HepG2 (cell line): ENCODE measurements around the gene RASIP1. TPM values are rescaled to one million over a fixed set of nuclear protein-coding genes. Genes with fewer than 3 reads are reported as not detected.
A peak's percentile ranks its signal among the peaks of the same experiment; 100 is the strongest.

ENCODE experiments used
- KAT7 ChIP-seq: IDR thresholded peaks from 2 replicates; pipeline ENCODE4 v1.6.1; 2018; ENCODE audit warnings: borderline replicate concordance, missing compliant biosample characterization
- NR2C2 ChIP-seq: sonication (generic); formaldehyde crosslinking; IDR thresholded peaks from 2 replicates; pipeline ENCODE4 v1.4.0; 2020; ENCODE audit warnings: missing genetic modification reagents, mild to moderate bottlenecking, moderate library complexity, borderline replicate concordance
- PAX8 ChIP-seq: sonication (generic); formaldehyde crosslinking; IDR thresholded peaks from 2 replicates; pipeline ENCODE4 v1.8.0; 2022; ENCODE audit warnings: mild to moderate bottlenecking, missing genetic modification reagents, borderline replicate concordance
- RXRB ChIP-seq: IDR thresholded peaks from 2 replicates; pipeline ENCODE4 v1.6.1; 2016; ENCODE audit warnings: borderline replicate concordance, missing genetic modification reagents, missing compliant biosample characterization
- SAP130 ChIP-seq: IDR thresholded peaks from 2 replicates; pipeline ENCODE4 v1.6.1; 2016; ENCODE audit warnings: low read depth
- SPEN ChIP-seq: sonication (generic); formaldehyde crosslinking; IDR thresholded peaks from 2 replicates; pipeline ENCODE4 v1.5.1; 2020; ENCODE audit warnings: low read depth, mild to moderate bottlenecking, missing genetic modification reagents
- TEAD3 ChIP-seq: optimal IDR thresholded peaks from 2 replicates; pipeline ENCODE3; 2016; ENCODE audit warnings: borderline replicate concordance
- ZBTB20 ChIP-seq: sonication (generic); formaldehyde crosslinking; IDR thresholded peaks from 2 replicates; pipeline ENCODE4 v1.8.1; 2023; ENCODE audit warnings: missing genetic modification reagents, low read depth, mild to moderate bottlenecking, borderline replicate concordance
- ZNF460 ChIP-seq: sonication (generic); formaldehyde crosslinking; IDR thresholded peaks from 2 replicates; pipeline ENCODE4 v1.5.1; 2020; ENCODE audit warnings: missing genetic modification reagents, mild to moderate bottlenecking, borderline replicate concordance
- ZNF644 ChIP-seq: IDR thresholded peaks from 2 replicates; pipeline ENCODE4 v1.6.1; 2016; ENCODE audit warnings: low read depth
- ZNF749 ChIP-seq: sonication (generic); formaldehyde crosslinking; IDR thresholded peaks from 2 replicates; pipeline ENCODE4 v1.8.0; 2022; ENCODE audit warnings: mild to moderate bottlenecking, missing genetic modification reagents, moderate library complexity, borderline replicate concordance
- polyA plus RNA-seq, 8 experiments: library from polyadenylated mRNA; depleted of rRNA in 3 of 8; stranded (reverse) in 7 of 8; unstranded in 1 of 8; fragments of >200 nt; fragmentation: Illumina TruSeq in 4 of 8; extraction: Trizol in 4 of 8; gene quantifications; 2 replicates each; pipeline versions ENCODE4 v1.2.1 to v1.2.3, GENCODE V29; 2011 to 2016; ENCODE audit warnings: low read depth in 4 of 8, missing spikeins in 1 of 8, mixed read lengths in 1 of 8; ENCODE audit not compliant: insufficient read depth in 1 of 8
- total RNA-seq, 5 experiments: library from RNA; depleted of rRNA; stranded (reverse); fragments of >200 nt; fragmentation: Illumina TruSeq; extraction: Trizol; gene quantifications; 2 replicates each; pipeline ENCODE4 v1.2.3, GENCODE V29; 2016; ENCODE audit warnings: low read depth in 1 of 5
- TF ChIP-seq, protein P1 (sequence below): sonication (generic); formaldehyde crosslinking; IDR thresholded peaks from 2 replicates; pipeline ENCODE4 v1.4.0; 2020; ENCODE audit warnings: mild to moderate bottlenecking, missing genetic modification reagents
- TF ChIP-seq, protein P2 (sequence below): sonication (generic); formaldehyde crosslinking; conservative IDR thresholded peaks from 2 replicates; pipeline ENCODE4 v1.4.0; 2020; ENCODE audit warnings: mild to moderate bottlenecking, missing genetic modification reagents, moderate library complexity
- TF ChIP-seq, protein P3 (sequence below): sonication (generic); formaldehyde crosslinking; IDR thresholded peaks from 2 replicates; pipeline ENCODE4 v1.5.0; 2020; ENCODE audit warnings: missing genetic modification reagents
- TF ChIP-seq, protein P4 (sequence below): sonication (generic); formaldehyde crosslinking; IDR thresholded peaks from 2 replicates; pipeline ENCODE4 v1.4.0; 2020; ENCODE audit warnings: missing genetic modification reagents
- TF ChIP-seq, protein P5 (sequence below): sonication (generic); formaldehyde crosslinking; IDR thresholded peaks from 2 replicates; pipeline ENCODE4 v1.4.0; 2020; ENCODE audit warnings: low read depth, missing genetic modification reagents

Gene RASIP1
- total and polyA plus RNA-seq, 2 of the 13 experiments (the other 11 are each of a cell fraction or from before 2014, with no cell fraction given), result 0.44 to 0.58 TPM

DNA sequence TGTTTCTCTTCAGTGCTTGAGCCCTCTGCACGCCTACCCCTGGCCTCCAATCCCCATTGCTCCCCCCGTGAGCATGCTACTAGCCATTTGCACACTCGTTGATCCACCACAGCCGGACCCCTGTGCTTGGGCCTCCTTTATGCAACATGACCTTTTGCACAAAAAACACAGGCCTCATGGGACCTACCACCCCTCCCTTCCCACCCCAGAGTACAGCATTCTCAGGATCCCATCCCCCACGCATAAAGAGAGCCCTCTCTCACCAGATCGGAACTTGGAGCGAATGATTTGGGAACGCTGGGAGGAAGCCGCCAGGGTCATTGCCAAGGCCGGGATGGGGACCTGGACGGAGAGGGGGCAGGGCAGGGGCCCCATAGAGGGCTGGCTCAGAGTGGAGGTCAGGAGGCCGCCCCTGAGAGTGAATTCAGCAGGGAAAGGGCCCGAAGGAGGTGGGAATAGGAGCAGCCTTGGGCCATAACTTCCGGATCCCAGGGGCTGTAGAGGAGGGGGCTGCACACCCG is 21.6 kb downstream of the RASIP1 start (continued):
- TF ChIP-seq PAX8 (CRISPR knock-in tag) (0 out of 2 replicates have a peak, but pooled peaks have one; percentile 41), SPEN (CRISPR knock-in tag) (peak; percentile 42), TEAD3 (CRISPR knock-in tag) (peak; percentile 70), ZNF749 (CRISPR knock-in tag) (no peak), NR2C2 (CRISPR knock-in tag) (peak; percentile 71; the same call in 1 of the 2 replicates), KAT7 (CRISPR knock-in tag) (no peak), ZNF460 (CRISPR knock-in tag) (peak; percentile 76; the same call in 1 of the 2 replicates), ZBTB20 (CRISPR knock-in tag) (peak; percentile 71; the same call in 1 of the 2 replicates), RXRB (CRISPR knock-in tag) (peak; percentile 98), ZNF644 (CRISPR knock-in tag) (0 out of 2 replicates have a peak, but pooled peaks have one; percentile 18), SAP130 (CRISPR knock-in tag) (peak; percentile 85)
- TF ChIP-seq, protein P1, sequence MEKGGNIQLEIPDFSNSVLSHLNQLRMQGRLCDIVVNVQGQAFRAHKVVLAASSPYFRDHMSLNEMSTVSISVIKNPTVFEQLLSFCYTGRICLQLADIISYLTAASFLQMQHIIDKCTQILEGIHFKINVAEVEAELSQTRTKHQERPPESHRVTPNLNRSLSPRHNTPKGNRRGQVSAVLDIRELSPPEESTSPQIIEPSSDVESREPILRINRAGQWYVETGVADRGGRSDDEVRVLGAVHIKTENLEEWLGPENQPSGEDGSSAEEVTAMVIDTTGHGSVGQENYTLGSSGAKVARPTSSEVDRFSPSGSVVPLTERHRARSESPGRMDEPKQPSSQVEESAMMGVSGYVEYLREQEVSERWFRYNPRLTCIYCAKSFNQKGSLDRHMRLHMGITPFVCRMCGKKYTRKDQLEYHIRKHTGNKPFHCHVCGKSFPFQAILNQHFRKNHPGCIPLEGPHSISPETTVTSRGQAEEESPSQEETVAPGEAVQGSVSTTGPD, result 0 out of 2 replicates have a peak, but pooled peaks have one; percentile 48
- TF ChIP-seq, protein P2, sequence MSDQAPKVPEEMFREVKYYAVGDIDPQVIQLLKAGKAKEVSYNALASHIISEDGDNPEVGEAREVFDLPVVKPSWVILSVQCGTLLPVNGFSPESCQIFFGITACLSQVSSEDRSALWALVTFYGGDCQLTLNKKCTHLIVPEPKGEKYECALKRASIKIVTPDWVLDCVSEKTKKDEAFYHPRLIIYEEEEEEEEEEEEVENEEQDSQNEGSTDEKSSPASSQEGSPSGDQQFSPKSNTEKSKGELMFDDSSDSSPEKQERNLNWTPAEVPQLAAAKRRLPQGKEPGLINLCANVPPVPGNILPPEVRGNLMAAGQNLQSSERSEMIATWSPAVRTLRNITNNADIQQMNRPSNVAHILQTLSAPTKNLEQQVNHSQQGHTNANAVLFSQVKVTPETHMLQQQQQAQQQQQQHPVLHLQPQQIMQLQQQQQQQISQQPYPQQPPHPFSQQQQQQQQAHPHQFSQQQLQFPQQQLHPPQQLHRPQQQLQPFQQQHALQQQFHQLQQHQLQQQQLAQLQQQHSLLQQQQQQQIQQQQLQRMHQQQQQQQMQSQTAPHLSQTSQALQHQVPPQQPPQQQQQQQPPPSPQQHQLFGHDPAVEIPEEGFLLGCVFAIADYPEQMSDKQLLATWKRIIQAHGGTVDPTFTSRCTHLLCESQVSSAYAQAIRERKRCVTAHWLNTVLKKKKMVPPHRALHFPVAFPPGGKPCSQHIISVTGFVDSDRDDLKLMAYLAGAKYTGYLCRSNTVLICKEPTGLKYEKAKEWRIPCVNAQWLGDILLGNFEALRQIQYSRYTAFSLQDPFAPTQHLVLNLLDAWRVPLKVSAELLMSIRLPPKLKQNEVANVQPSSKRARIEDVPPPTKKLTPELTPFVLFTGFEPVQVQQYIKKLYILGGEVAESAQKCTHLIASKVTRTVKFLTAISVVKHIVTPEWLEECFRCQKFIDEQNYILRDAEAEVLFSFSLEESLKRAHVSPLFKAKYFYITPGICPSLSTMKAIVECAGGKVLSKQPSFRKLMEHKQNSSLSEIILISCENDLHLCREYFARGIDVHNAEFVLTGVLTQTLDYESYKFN (CRISPR knock-in tag), result peak; percentile 91
- TF ChIP-seq, protein P3, sequence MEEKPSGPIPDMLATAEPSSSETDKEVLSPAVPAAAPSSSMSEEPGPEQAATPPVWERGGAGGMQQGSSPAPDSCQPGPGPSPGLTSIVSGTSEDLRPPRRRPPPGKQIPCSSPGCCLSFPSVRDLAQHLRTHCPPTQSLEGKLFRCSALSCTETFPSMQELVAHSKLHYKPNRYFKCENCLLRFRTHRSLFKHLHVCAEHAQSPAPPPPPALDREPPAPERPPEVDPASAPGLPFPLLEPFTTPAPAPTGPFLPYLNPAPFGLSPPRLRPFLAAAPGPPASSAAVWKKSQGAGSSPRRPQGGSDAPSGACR, result peak; percentile 56; the same call in 1 of the 2 replicates
- TF ChIP-seq, protein P4, sequence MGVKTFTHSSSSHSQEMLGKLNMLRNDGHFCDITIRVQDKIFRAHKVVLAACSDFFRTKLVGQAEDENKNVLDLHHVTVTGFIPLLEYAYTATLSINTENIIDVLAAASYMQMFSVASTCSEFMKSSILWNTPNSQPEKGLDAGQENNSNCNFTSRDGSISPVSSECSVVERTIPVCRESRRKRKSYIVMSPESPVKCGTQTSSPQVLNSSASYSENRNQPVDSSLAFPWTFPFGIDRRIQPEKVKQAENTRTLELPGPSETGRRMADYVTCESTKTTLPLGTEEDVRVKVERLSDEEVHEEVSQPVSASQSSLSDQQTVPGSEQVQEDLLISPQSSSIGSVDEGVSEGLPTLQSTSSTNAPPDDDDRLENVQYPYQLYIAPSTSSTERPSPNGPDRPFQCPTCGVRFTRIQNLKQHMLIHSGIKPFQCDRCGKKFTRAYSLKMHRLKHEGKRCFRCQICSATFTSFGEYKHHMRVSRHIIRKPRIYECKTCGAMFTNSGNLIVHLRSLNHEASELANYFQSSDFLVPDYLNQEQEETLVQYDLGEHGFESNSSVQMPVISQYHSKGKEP (CRISPR knock-in tag), result no peak
- TF ChIP-seq, protein P5, sequence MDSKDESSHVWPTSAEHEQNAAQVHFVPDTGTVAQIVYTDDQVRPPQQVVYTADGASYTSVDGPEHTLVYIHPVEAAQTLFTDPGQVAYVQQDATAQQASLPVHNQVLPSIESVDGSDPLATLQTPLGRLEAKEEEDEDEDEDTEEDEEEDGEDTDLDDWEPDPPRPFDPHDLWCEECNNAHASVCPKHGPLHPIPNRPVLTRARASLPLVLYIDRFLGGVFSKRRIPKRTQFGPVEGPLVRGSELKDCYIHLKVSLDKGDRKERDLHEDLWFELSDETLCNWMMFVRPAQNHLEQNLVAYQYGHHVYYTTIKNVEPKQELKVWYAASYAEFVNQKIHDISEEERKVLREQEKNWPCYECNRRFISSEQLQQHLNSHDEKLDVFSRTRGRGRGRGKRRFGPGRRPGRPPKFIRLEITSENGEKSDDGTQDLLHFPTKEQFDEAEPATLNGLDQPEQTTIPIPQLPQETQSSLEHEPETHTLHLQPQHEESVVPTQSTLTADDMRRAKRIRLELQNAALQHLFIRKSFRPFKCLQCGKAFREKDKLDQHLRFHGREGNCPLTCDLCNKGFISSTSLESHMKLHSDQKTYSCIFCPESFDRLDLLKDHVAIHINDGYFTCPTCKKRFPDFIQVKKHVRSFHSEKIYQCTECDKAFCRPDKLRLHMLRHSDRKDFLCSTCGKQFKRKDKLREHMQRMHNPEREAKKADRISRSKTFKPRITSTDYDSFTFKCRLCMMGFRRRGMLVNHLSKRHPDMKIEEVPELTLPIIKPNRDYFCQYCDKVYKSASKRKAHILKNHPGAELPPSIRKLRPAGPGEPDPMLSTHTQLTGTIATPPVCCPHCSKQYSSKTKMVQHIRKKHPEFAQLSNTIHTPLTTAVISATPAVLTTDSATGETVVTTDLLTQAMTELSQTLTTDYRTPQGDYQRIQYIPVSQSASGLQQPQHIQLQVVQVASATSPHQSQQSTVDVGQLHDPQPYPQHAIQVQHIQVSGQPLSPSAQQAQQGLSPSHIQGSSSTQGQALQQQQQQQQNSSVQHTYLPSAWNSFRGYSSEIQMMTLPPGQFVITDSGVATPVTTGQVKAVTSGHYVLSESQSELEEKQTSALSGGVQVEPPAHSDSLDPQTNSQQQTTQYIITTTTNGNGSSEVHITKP, result peak; percentile 43; the same call in 1 of the 2 replicates
